ENCODE measurements around the gene THOP1.

DNA sequence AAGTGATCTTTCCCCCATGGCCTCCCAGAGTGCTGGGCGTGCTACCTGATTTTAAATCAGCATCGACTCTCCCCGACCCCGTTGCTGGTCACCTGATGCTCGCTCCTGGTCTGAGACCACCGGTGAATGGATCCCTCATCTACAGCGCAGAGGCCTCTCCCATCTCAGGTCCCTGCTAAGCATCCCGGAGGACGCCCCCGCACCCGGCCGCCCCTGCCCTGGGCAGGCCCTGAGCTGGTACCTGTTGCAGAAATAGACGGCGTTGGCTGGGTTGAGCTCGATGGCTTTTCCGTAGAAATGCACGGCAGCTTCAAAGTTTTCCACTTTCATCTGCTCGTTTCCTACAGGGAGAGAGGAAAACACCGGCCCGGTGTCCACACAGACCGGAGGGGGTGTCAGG, 20.4 kb upstream of the THOP1 start:
- TF ChIP-seq, protein P1, sequence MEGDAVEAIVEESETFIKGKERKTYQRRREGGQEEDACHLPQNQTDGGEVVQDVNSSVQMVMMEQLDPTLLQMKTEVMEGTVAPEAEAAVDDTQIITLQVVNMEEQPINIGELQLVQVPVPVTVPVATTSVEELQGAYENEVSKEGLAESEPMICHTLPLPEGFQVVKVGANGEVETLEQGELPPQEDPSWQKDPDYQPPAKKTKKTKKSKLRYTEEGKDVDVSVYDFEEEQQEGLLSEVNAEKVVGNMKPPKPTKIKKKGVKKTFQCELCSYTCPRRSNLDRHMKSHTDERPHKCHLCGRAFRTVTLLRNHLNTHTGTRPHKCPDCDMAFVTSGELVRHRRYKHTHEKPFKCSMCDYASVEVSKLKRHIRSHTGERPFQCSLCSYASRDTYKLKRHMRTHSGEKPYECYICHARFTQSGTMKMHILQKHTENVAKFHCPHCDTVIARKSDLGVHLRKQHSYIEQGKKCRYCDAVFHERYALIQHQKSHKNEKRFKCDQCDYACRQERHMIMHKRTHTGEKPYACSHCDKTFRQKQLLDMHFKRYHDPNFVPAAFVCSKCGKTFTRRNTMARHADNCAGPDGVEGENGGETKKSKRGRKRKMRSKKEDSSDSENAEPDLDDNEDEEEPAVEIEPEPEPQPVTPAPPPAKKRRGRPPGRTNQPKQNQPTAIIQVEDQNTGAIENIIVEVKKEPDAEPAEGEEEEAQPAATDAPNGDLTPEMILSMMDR (IDR thresholded peaks at IDR 0.05), result no peak
- TF ChIP-seq POLR2A (IDR thresholded peaks at IDR 0.05) (no peak), POLR2AphosphoS5 (IDR thresholded peaks at IDR 0.05; ENCODE audit: insufficient read depth in 1 of 2, low read depth in 1 of 2) (no peak)
